K562 (cell line): ENCODE results near the gene ZNF837. TPM values are rescaled to one million over a fixed set of nuclear protein-coding genes. Genes with fewer than 3 reads are reported as not detected.
A peak's percentile ranks its signal among the peaks of the same experiment; 100 is the strongest.

Experiments
- ARID3A ChIP-seq: IDR thresholded peaks from 2 replicates; pipeline ENCODE4 v1.6.1; 2012; ENCODE audit warnings: low read depth, low read length, improper control_type of control experiment, borderline replicate concordance
- ATF4 ChIP-seq: fragments of 450-650 bp; formaldehyde crosslinking; IDR thresholded peaks from 2 replicates; pipeline ENCODE4 v1.4.0; 2022; ENCODE audit warnings: mild to moderate bottlenecking, moderate library complexity
- BRD9 ChIP-seq: fragments of 450-650 bp; IDR thresholded peaks from 2 replicates; pipeline ENCODE4 v1.6.1; 2018; ENCODE audit warnings: low read depth; ENCODE audit not compliant: partially characterized antibody
- CC2D1A ChIP-seq: fragments of 450-650 bp; IDR thresholded peaks from 2 replicates; pipeline ENCODE4 v1.6.1; 2017; ENCODE audit warnings: mild to moderate bottlenecking
- E2F1 ChIP-seq: sonication (generic); formaldehyde crosslinking; IDR thresholded peaks from 2 replicates; pipeline ENCODE4 v1.8.1; 2023; ENCODE audit warnings: mild to moderate bottlenecking, missing genetic modification reagents, moderate library complexity
- ESRRB ChIP-seq: fragments of 250-450 bp; sonication (Bioruptor Pico); IDR thresholded peaks from 2 replicates; pipeline ENCODE4 v1.5.0; 2020; ENCODE audit warnings: mild to moderate bottlenecking, moderate library complexity, borderline replicate concordance
- EWSR1 ChIP-seq: fragments of 450-650 bp; IDR thresholded peaks from 2 replicates; pipeline ENCODE4 v1.6.1; 2018; ENCODE audit warnings: borderline replicate concordance, mild to moderate bottlenecking, low read depth, moderate library complexity; ENCODE audit not compliant: partially characterized antibody
- HNRNPK ChIP-seq: fragments of 200-400 bp; formaldehyde crosslinking; IDR thresholded peaks from one replicate; pipeline ENCODE4 v1.6.1; 2018; ENCODE audit warnings: mild to moderate bottlenecking, low read depth, low read length; ENCODE audit not compliant: poor library complexity, severe bottlenecking
- HNRNPL ChIP-seq: fragments of 200-400 bp; formaldehyde crosslinking; IDR thresholded peaks from 2 replicates; pipeline ENCODE4 v1.6.1; 2017; ENCODE audit warnings: low read depth, mild to moderate bottlenecking, low read length
- MAFK ChIP-seq: IDR thresholded peaks from 2 replicates; pipeline ENCODE4 v1.6.1; 2011; ENCODE audit warnings: low read length, improper control_type of control experiment
- SIRT6 ChIP-seq: IDR thresholded peaks from one replicate; pipeline ENCODE4 v1.6.1; 2012; ENCODE audit warnings: low read depth, mild to moderate bottlenecking, control low read depth, inconsistent platforms, low read length, moderate library complexity
- SMAD4 ChIP-seq: fragments of 250-450 bp; sonication (Bioruptor Pico); conservative IDR thresholded peaks from 2 replicates; pipeline ENCODE4 v1.8.0; 2021; ENCODE audit warnings: inconsistent platforms, mild to moderate bottlenecking, moderate library complexity
- STAT5B ChIP-seq: fragments of 250-450 bp; sonication (Bioruptor Pico); IDR thresholded peaks from 2 replicates; pipeline ENCODE4 v1.8.0; 2021; ENCODE audit warnings: mild to moderate bottlenecking, inconsistent platforms
- STAT6 ChIP-seq: sonication (generic); formaldehyde crosslinking; IDR thresholded peaks from 2 replicates; pipeline ENCODE4 v1.8.1; 2023; ENCODE audit warnings: mild to moderate bottlenecking, missing genetic modification reagents
- TFE3 ChIP-seq: fragments of 450-650 bp; formaldehyde crosslinking; IDR thresholded peaks from 2 replicates; pipeline ENCODE4 v1.4.0; 2020; ENCODE audit warnings: mild to moderate bottlenecking, mixed read lengths
- USF1 ChIP-seq: sonication (generic); formaldehyde crosslinking; IDR thresholded peaks from 2 replicates; pipeline ENCODE4 v1.9.0; 2022; ENCODE audit warnings: mild to moderate bottlenecking, missing genetic modification reagents
- ZNF311 ChIP-seq: fragments of 250-450 bp; sonication (Bioruptor Pico); IDR thresholded peaks from 2 replicates; pipeline ENCODE4 v1.4.0; 2020; ENCODE audit warnings: mild to moderate bottlenecking, moderate library complexity
- ZNF778 ChIP-seq: fragments of 450-650 bp; formaldehyde crosslinking; IDR thresholded peaks from 2 replicates; pipeline ENCODE4 v1.4.0; 2020; ENCODE audit warnings: mild to moderate bottlenecking, moderate library complexity
- polyA plus RNA-seq, 8 experiments: library from polyadenylated mRNA; depleted of rRNA in 4 of 8; stranded (reverse) in 5 of 8; unstranded in 3 of 8; fragments of >200 nt; fragmentation: Nextera tagmentation in 2 of 8; fragmentation: Illumina TruSeq in 1 of 8; extraction: Ambion mirVana in 2 of 8; extraction: Trizol in 1 of 8; gene quantifications; 2 replicates each; pipeline versions ENCODE4 v1.2.1 to v1.2.3, GENCODE V29; 2011 to 2014; ENCODE audit warnings: inconsistent platforms in 1 of 8, missing spikeins in 1 of 8
- total RNA-seq, 7 experiments: library from RNA; depleted of rRNA in 6 of 7; stranded (reverse); fragments of >200 nt in 6 of 7; fragmentation: Illumina TruSeq in 2 of 7; extraction: Trizol in 2 of 7; gene quantifications; 2 replicates each; pipeline versions ENCODE4 v1.2.1 to v1.2.3, GENCODE V29; 2011 to 2021; ENCODE audit warnings: low replicate concordance in 1 of 7

The ZNF837 gene
- total and polyA plus RNA-seq, 9 of the 15 experiments (the other 6 are each of a cell fraction or from before 2014, with no cell fraction given), result 0.11 to 2.1 (median 0.57) TPM; not detected in 4

- TF ChIP-seq BRD9, result no peak
- TF ChIP-seq ARID3A, result no peak
- TF ChIP-seq MAFK, result no peak
- no peak for TF ChIP-seq ZNF778 (CRISPR knock-in tag)
- TF ChIP-seq STAT6 (CRISPR knock-in tag), result peak; percentile 85; the same call in 1 of the 2 replicates
- TF ChIP-seq ESRRB (CRISPR knock-in tag), result no peak; the same call in 1 of the 2 replicates
- peak; percentile 59; the same call in 1 of the 2 replicates for TF ChIP-seq HNRNPL
- TF ChIP-seq STAT5B (CRISPR knock-in tag), result no peak
- no peak for TF ChIP-seq SIRT6
- TF ChIP-seq TFE3, result no peak; the same call in 1 of the 2 replicates
- TF ChIP-seq ATF4, result peak; percentile 2; the same call in 1 of the 2 replicates
- peak; percentile 99 for TF ChIP-seq E2F1 (CRISPR knock-in tag)
- TF ChIP-seq SMAD4 (CRISPR knock-in tag), result peak; percentile 83
- TF ChIP-seq CC2D1A, result no peak
- TF ChIP-seq HNRNPK, result no peak
- TF ChIP-seq EWSR1, result no peak
- TF ChIP-seq ZNF311 (CRISPR knock-in tag), result no peak
- TF ChIP-seq USF1 (CRISPR knock-in tag), result no peak
Observed at GRCh38 chr19:58380662-58381459, at the start of gene ZNF837 (continued).
